ENCODE data around the gene KRT4. TPM values are rescaled to one million over a fixed set of nuclear protein-coding genes. Genes with fewer than 3 reads are reported as not detected.

Gene KRT4
- total and polyA plus RNA-seq, 3 donors from 2014 or later, result 0.19 TPM; not detected in 2

DNA sequence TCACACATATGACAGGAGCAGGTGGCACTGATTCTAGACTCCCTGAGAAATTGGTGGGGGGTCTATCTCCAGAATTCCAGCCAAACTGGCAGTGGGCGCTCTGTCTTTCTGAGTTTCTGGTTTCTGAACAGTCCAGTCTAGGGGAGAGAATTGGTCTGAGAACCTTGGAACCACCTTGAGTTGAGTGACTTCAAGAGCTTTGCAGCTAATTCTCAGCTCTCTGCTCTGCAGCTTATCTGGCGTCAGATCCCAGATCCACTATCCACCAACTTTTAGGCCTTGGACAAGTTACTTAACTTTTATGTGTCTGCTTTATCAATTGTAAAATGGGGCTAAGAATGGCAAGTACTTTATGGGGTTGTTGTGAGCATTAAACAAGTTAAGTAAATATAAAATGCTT, 35.1 kb downstream of the KRT4 start:
- Histone ChIP-seq H3K36me3 (ENCODE audit: low read depth, missing control alignments) (no peaks in the 10 kb centered on the region), H3K4me3 (no peak overlapping the region), H3K27ac (no peak overlapping the region), H3K9me3 (no peaks in the 10 kb centered on the region), H3K27me3 (no peaks in the 10 kb centered on the region), H3K4me1 (no peaks in the 10 kb centered on the region)
- 98% methylated on average over 2 of the region's 2 CpGs for WGBS, 2 donors
- intact Hi-C loops (cut with DNase I; ENCODE audit: low total_unique reads), result no loop called here
- DNase-seq, result no peak
- TF ChIP-seq POLR2A (IDR thresholded peaks at IDR 0.05), result no peak
- TF ChIP-seq, protein P1, sequence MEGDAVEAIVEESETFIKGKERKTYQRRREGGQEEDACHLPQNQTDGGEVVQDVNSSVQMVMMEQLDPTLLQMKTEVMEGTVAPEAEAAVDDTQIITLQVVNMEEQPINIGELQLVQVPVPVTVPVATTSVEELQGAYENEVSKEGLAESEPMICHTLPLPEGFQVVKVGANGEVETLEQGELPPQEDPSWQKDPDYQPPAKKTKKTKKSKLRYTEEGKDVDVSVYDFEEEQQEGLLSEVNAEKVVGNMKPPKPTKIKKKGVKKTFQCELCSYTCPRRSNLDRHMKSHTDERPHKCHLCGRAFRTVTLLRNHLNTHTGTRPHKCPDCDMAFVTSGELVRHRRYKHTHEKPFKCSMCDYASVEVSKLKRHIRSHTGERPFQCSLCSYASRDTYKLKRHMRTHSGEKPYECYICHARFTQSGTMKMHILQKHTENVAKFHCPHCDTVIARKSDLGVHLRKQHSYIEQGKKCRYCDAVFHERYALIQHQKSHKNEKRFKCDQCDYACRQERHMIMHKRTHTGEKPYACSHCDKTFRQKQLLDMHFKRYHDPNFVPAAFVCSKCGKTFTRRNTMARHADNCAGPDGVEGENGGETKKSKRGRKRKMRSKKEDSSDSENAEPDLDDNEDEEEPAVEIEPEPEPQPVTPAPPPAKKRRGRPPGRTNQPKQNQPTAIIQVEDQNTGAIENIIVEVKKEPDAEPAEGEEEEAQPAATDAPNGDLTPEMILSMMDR (IDR thresholded peaks at IDR 0.05), result no peak

DNA sequence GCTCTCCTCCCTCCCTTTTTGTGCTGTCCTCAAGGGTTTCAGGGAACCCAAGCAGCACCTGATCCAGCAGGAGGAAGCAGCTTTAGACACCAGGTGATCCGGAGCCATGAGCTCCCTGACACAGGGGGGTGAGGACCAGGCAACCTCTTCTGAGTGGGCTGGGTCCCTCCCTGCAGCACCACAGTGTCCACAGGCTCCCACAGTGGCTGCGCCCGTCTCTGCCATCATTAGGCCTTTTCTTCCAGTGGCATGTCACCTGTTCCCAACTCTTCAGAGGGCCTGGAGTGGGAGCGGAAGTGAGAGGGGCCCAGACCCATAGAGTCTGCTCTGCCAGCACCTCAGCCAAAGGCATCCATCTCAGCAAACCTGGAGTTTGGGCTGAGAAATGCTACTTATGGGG, 36.4 kb downstream of the KRT4 start:
- intact Hi-C loops (cut with DNase I; ENCODE audit: low total_unique reads), result no loop called here
- TF ChIP-seq, protein P1 (IDR thresholded peaks at IDR 0.05), result no peak
- TF ChIP-seq POLR2A (IDR thresholded peaks at IDR 0.05), result no peak
- Histone ChIP-seq H3K27ac (no peak overlapping the region), H3K4me1 (no peaks in the 10 kb centered on the region), H3K9me3 (no peaks in the 10 kb centered on the region), H3K36me3 (ENCODE audit: low read depth, missing control alignments) (no peaks in the 10 kb centered on the region), H3K27me3 (no peaks in the 10 kb centered on the region), H3K4me3 (no peak overlapping the region)
- no peak for DNase-seq
- WGBS, 2 donors, result 86 to 99% methylated on average over 4 of the region's 4 CpGs

DNA sequence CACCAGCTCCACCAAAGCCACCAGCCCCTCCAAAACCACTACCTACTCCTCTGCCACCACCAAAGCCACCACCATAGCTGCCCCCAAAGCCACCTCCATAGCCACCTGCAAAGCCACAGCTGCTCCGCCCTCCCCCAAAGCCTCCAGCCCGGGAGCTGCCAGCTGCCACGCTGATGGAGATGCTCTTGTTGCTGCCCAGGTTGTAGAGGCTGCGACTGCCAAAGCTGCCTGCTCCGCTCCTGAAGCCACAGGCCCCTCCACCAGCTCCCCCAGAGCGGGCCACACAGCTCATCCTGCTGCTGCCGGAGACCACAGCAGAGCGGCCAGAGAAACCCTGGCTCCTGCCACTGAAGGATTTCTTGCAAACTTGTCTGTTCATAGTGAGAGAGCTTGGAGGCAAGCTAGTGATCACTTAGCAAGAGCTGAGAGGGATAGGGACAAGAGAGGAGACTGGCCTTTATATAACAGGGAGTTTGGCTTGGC, 37.0 kb downstream of the KRT4 start, which contains the start of gene KRT76:
Gene KRT76, minus strand, starts transcription at position 433 of the 483 bp plus-strand sequence. Its CDS starts 54 bp downstream, at position 379.
- 92 to 100% methylated on average over 2 to 8 of the region's 8 CpGs for WGBS, 2 donors
- Histone ChIP-seq H3K9me3 (no peaks in the 10 kb centered on the region), H3K4me3 (no peak within 1 kb of the TSS), H3K4me1 (no peaks in the 10 kb centered on the region), H3K27ac (no peak within 1 kb of the TSS), H3K27me3 (no peaks in the 10 kb centered on the region), H3K36me3 (ENCODE audit: low read depth, missing control alignments) (no peaks in the 10 kb centered on the region)
- no peak for DNase-seq
- intact Hi-C loops (cut with DNase I; ENCODE audit: low total_unique reads), result no loop called here
- TF ChIP-seq, protein P1 (IDR thresholded peaks at IDR 0.05), result no peak
- no peak for TF ChIP-seq POLR2A (IDR thresholded peaks at IDR 0.05)

DNA sequence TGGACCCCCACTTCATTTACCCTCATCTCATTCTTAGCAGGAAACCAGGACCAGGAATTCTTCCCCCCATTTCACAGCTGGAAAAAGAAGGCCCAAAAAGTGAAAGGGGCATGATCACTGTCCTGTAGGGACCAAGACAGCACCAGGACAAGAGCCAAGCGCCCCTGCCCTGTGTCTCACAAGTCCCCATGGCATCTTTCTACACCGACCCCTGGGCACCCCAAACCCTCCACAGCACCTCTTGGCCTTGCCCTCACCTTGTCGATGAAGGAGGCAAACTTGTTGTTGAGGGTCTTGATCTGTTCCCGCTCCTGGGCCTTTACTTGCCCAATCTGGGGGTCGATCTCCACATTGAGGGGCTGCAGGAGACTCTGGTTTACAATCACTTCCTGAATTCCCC, 37.5 kb downstream of the KRT4 start:
- 93 to 100% methylated on average over 3 to 5 of the region's 5 CpGs for WGBS, 2 donors
- Histone ChIP-seq H3K36me3 (ENCODE audit: low read depth, missing control alignments) (no peaks in the 10 kb centered on the region), H3K9me3 (no peaks in the 10 kb centered on the region), H3K27me3 (no peaks in the 10 kb centered on the region), H3K4me1 (no peaks in the 10 kb centered on the region), H3K27ac (no peak overlapping the region), H3K4me3 (no peak overlapping the region)
- TF ChIP-seq, protein P1 (IDR thresholded peaks at IDR 0.05), result no peak
- no peak for TF ChIP-seq POLR2A (IDR thresholded peaks at IDR 0.05)
- intact Hi-C loops (cut with DNase I; ENCODE audit: low total_unique reads), result no loop called here
- DNase-seq, result no peak

DNA sequence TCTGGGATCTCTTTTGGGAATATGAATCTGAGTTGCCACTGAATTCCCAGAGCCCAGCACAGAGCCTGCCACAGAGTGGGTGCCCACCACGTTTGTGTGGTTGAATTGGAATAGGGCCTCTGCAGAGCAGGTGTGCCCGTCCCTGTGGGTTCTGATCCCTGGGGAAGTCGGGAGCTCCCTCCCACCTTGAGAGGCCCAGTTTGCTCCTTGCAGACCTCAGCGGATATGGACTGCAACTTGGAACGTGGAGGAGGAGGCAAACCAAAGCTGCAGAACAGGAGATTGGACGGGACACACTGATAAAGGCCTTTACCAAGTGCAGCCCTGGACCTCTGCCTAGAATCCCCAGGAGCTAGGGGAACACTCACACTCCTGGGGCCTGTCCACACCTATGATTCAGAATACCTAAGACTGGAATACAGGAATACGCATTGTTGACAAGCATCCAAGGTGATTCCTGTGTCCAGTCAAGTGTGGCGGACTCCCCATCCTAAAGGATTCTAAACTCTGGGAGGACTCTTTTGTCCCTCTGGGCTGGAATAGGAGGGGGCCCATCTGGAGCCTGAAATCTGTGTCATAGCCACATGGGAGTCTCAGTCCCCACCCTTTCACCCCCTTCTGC, 39.2 kb downstream of the KRT4 start:
- no peak overlapping the region for H3K27ac ChIP-seq
- H3K36me3 ChIP-seq (ENCODE audit: low read depth, missing control alignments), result no peaks in the 10 kb centered on the region
- TF ChIP-seq POLR2A (IDR thresholded peaks at IDR 0.05), result no peak
- TF ChIP-seq, protein P1 (IDR thresholded peaks at IDR 0.05), result no peak
- H3K4me3 ChIP-seq, result no peak overlapping the region
- 70 to 81% methylated on average over 6 to 8 of the region's 8 CpGs for WGBS, 2 donors
- H3K4me1 ChIP-seq, result no peaks in the 10 kb centered on the region
- H3K9me3 ChIP-seq, result no peaks in the 10 kb centered on the region
- DNase-seq, result no peak
- H3K27me3 ChIP-seq, result no peaks in the 10 kb centered on the region
- intact Hi-C loops (cut with DNase I; ENCODE audit: low total_unique reads), result no loop called here

Data from testis (tissue), 3 donors.